Activated CD4-positive, alpha-beta memory T cell treated with anti-CD3 and anti-CD28 coated beads, Interleukin-2, amount 10 ng/mL, durations not matched to agents 7 days and 5 days (primary cell): Measurements from ENCODE around the gene LAPTM5. TPM values are rescaled to one million over a fixed set of nuclear protein-coding genes. Genes with fewer than 3 reads are reported as not detected.

ENCODE experiments used
- CTCF ChIA-PET: fragments of 350-600 bp; sonication (Branson Sonifier 250); formaldehyde crosslinking; loops from one replicate; lab custom pipeline; 2021; ENCODE audit warnings: antibody characterized with exemption, inconsistent platforms; lab: Charles Lee
- POLR2A ChIA-PET: fragments of 350-600 bp; sonication (Branson Sonifier 250); formaldehyde crosslinking; loops from one replicate; lab custom pipeline; 2021; ENCODE audit warnings: antibody characterized with exemption; lab: Charles Lee
- DNase-seq: peaks from one replicate; pipeline ENCODE4 v3.0.0-alpha.2; 2020
- H3K27ac Mint-ChIP-seq: one replicate; pipeline ENCODE4 v1.8.0; 2021; ENCODE audit warnings: mild to moderate bottlenecking, mixed read lengths
- H3K27me3 Mint-ChIP-seq: one replicate; pipeline ENCODE4 v1.8.0; 2021; ENCODE audit warnings: mixed read lengths
- H3K36me3 Mint-ChIP-seq: one replicate; pipeline ENCODE4 v1.8.0; 2021; ENCODE audit warnings: low read depth, mixed read lengths
- H3K4me1 Mint-ChIP-seq: one replicate; pipeline ENCODE4 v1.8.0; 2021; ENCODE audit warnings: mixed read lengths
- H3K4me3 Mint-ChIP-seq: one replicate; pipeline ENCODE4 v1.8.0; 2021; ENCODE audit warnings: mild to moderate bottlenecking, mixed read lengths
- H3K9me3 Mint-ChIP-seq: one replicate; pipeline ENCODE4 v1.8.0; 2021; ENCODE audit warnings: mixed read lengths
- total RNA-seq, 2 experiments: library from RNA; stranded (reverse); gene quantifications; one replicate each; pipeline ENCODE4 v1.2.3, GENCODE V29; 2021

Gene LAPTM5
- total RNA-seq, 2 experiments from 2014 or later: 481 to 482 TPM

GRCh38 chr1:30756545-30757351 is 826 bp downstream of the LAPTM5 start:
- no peaks in the 10 kb centered on the region for H3K9me3 Mint-ChIP-seq
- H3K27me3 Mint-ChIP-seq: no peaks in the 10 kb centered on the region
- DNase-seq: peak; percentile 84
- ChIA-PET CTCF (interaction anchor here (0.7 to 8.8 kb wide), 7 partner anchors 12 to 37 kb away, joined by 3 to 117 read pairs (median 5); no protein-coding TSS in a partner anchor), POLR2A (interaction anchor here (0.9 to 12.3 kb wide), 15 partner anchors 9 to 307 kb away, joined by 3 to 341 read pairs (median 5); no protein-coding TSS in a partner anchor)
- peak overlapping the region; percentile 95 for H3K4me3 Mint-ChIP-seq
- H3K27ac Mint-ChIP-seq: peak overlapping the region; percentile 93
- H3K36me3 Mint-ChIP-seq: peaks cover 50% of the 10 kb centered on the region
- H3K4me1 Mint-ChIP-seq: peaks cover 86% of the 10 kb centered on the region

- Mint-ChIP-seq H3K4me3 (peak overlapping the region; percentile 95), H3K27ac (peak overlapping the region; percentile 93), H3K36me3 (peaks cover 51% of the 10 kb centered on the region), H3K9me3 (no peaks in the 10 kb centered on the region), H3K4me1 (peaks cover 88% of the 10 kb centered on the region), H3K27me3 (no peaks in the 10 kb centered on the region)
- no peak for DNase-seq
- POLR2A ChIA-PET: interaction anchor here (1.0 to 12.3 kb wide), 9 partner anchors 10 to 308 kb away, joined by 3 to 341 read pairs (median 4); no protein-coding TSS in a partner anchor
- CTCF ChIA-PET: interaction anchor here (0.7 to 8.8 kb wide), 7 partner anchors 11 to 36 kb away, joined by 3 to 117 read pairs (median 5); no protein-coding TSS in a partner anchor
Observed at GRCh38 chr1:30756206-30756544, 1.4 kb downstream of the LAPTM5 start.

- H3K9me3 Mint-ChIP-seq: no peaks in the 10 kb centered on the region
- ChIA-PET CTCF (interaction anchor here (1.0 to 8.8 kb wide), 4 partner anchors 11 to 36 kb away, joined by 4 to 117 read pairs (median 54); no protein-coding TSS in a partner anchor), POLR2A (interaction anchor here (1.1 to 12.3 kb wide), 5 partner anchors 10 to 308 kb away, joined by 3 to 341 read pairs (median 8); no protein-coding TSS in a partner anchor)
- H3K4me3 Mint-ChIP-seq: peak overlapping the region; percentile 95
- H3K4me1 Mint-ChIP-seq: peaks cover 88% of the 10 kb centered on the region
- H3K27me3 Mint-ChIP-seq: no peaks in the 10 kb centered on the region
- H3K36me3 Mint-ChIP-seq: peaks cover 51% of the 10 kb centered on the region
- H3K27ac Mint-ChIP-seq: peak overlapping the region; percentile 93
- no peak for DNase-seq
Observed at GRCh38 chr1:30755746-30756145, 1.8 kb downstream of the LAPTM5 start.

GRCh38 chr1:30755334-30755733 is 2.2 kb downstream of the LAPTM5 start:
- Mint-ChIP-seq H3K4me3 (peak overlapping the region; percentile 95), H3K4me1 (peaks cover 88% of the 10 kb centered on the region), H3K27me3 (no peaks in the 10 kb centered on the region), H3K27ac (peak overlapping the region; percentile 93), H3K36me3 (peaks cover 51% of the 10 kb centered on the region), H3K9me3 (no peaks in the 10 kb centered on the region)
- DNase-seq: no peak
- ChIA-PET CTCF (interaction anchor here (3.5 to 8.8 kb wide), 4 partner anchors 10 to 37 kb away, joined by 22 to 117 read pairs (median 54); no protein-coding TSS in a partner anchor), POLR2A (interaction anchor here (1.0 to 12.3 kb wide), 5 partner anchors 10 to 541 kb away, joined by 3 to 341 read pairs (median 8); partner anchors contain the start of genes SNRNP40 and ZCCHC17)

GRCh38 chr1:30754684-30755171 is 2.8 kb downstream of the LAPTM5 start:
- Mint-ChIP-seq H3K9me3 (no peaks in the 10 kb centered on the region), H3K4me3 (peak overlapping the region; percentile 95), H3K27me3 (no peaks in the 10 kb centered on the region), H3K4me1 (peaks cover 88% of the 10 kb centered on the region), H3K27ac (peak overlapping the region; percentile 93), H3K36me3 (peaks cover 57% of the 10 kb centered on the region)
- ChIA-PET POLR2A (interaction anchor here (1.0 to 12.3 kb wide), 5 partner anchors 9 to 542 kb away, joined by 3 to 341 read pairs (median 8); partner anchors contain the start of genes SNRNP40 and ZCCHC17), CTCF (interaction anchor here (1.3 to 8.8 kb wide), 4 partner anchors 10 to 46 kb away, joined by 3 to 117 read pairs (median 32); no protein-coding TSS in a partner anchor)
- DNase-seq: no peak

- ChIA-PET CTCF (interaction anchor here (1.3 to 8.8 kb wide), 5 partner anchors 9 to 47 kb away, joined by 3 to 117 read pairs (median 22); no protein-coding TSS in a partner anchor), POLR2A (interaction anchor here (0.7 to 12.3 kb wide), 5 partner anchors 8 to 34 kb away, joined by 3 to 341 read pairs (median 8); no protein-coding TSS in a partner anchor)
- H3K4me3 Mint-ChIP-seq: peak overlapping the region; percentile 95
- H3K4me1 Mint-ChIP-seq: peaks cover 88% of the 10 kb centered on the region
- no peaks in the 10 kb centered on the region for H3K27me3 Mint-ChIP-seq
- peaks cover 67% of the 10 kb centered on the region for H3K36me3 Mint-ChIP-seq
- DNase-seq: no peak
- H3K9me3 Mint-ChIP-seq: no peaks in the 10 kb centered on the region
- peak overlapping the region; percentile 93 for H3K27ac Mint-ChIP-seq
Observed at GRCh38 chr1:30753660-30754123, 3.9 kb downstream of the LAPTM5 start.

- Mint-ChIP-seq H3K36me3 (peaks cover 73% of the 10 kb centered on the region), H3K9me3 (no peaks in the 10 kb centered on the region)
- POLR2A ChIA-PET: interaction anchor here (3.7 to 12.3 kb wide), 3 partner anchors 7 to 34 kb away, joined by 8 to 341 read pairs (median 32); no protein-coding TSS in a partner anchor
Observed at GRCh38 chr1:30753118-30753517, 4.5 kb downstream of the LAPTM5 start.

GRCh38 chr1:30752651-30752908 is 5.0 kb downstream of the LAPTM5 start:
- H3K4me3 Mint-ChIP-seq: no peak overlapping the region
- POLR2A ChIA-PET: interaction anchor here (1.1 to 12.3 kb wide), 3 partner anchors 7 to 16 kb away, joined by 4 to 341 read pairs (median 32); no protein-coding TSS in a partner anchor
- CTCF ChIA-PET: interaction anchor here (1.4 to 3.5 kb wide), 4 partner anchors 9 to 34 kb away, joined by 4 to 22 read pairs (median 6); no protein-coding TSS in a partner anchor
- H3K36me3 Mint-ChIP-seq: peaks cover 78% of the 10 kb centered on the region
- H3K27me3 Mint-ChIP-seq: no peaks in the 10 kb centered on the region
- DNase-seq: no peak
- H3K4me1 Mint-ChIP-seq: peaks cover 89% of the 10 kb centered on the region
- H3K27ac Mint-ChIP-seq: peak overlapping the region; percentile 91
- H3K9me3 Mint-ChIP-seq: no peaks in the 10 kb centered on the region

More at GRCh38 chr1:30753118-30753517, 4.5 kb downstream of the LAPTM5 start:
- CTCF ChIA-PET: interaction anchor here (2.0 to 8.8 kb wide), 4 partner anchors 8 to 34 kb away, joined by 5 to 117 read pairs (median 32); no protein-coding TSS in a partner anchor
- Mint-ChIP-seq H3K4me1 (peaks cover 88% of the 10 kb centered on the region), H3K27ac (peak overlapping the region; percentile 93), H3K27me3 (no peaks in the 10 kb centered on the region), H3K4me3 (peak overlapping the region; percentile 95)
- DNase-seq: no peak

GRCh38 chr1:30751830-30752650 is 5.5 kb downstream of the LAPTM5 start:
- Mint-ChIP-seq H3K4me1 (peaks cover 91% of the 10 kb centered on the region), H3K27me3 (no peaks in the 10 kb centered on the region), H3K36me3 (peaks cover 78% of the 10 kb centered on the region), H3K4me3 (no peak overlapping the region), H3K27ac (peak overlapping the region; percentile 91), H3K9me3 (no peaks in the 10 kb centered on the region)
- DNase-seq: no peak
- ChIA-PET POLR2A (interaction anchor here (1.1 to 12.3 kb wide), 3 partner anchors 6 to 15 kb away, joined by 4 to 341 read pairs (median 32); no protein-coding TSS in a partner anchor), CTCF (interaction anchor here (1.4 to 3.5 kb wide), 4 partner anchors 8 to 33 kb away, joined by 4 to 22 read pairs (median 6); no protein-coding TSS in a partner anchor)

GRCh38 chr1:30750731-30751291 is 6.8 kb downstream of the LAPTM5 start:
- peaks cover 98% of the 10 kb centered on the region for H3K4me1 Mint-ChIP-seq
- no peaks in the 10 kb centered on the region for H3K27me3 Mint-ChIP-seq
- H3K9me3 Mint-ChIP-seq: no peaks in the 10 kb centered on the region
- ChIA-PET CTCF (interaction anchor here (0.8 to 3.4 kb wide), 5 partner anchors 10 to 32 kb away, joined by 3 to 22 read pairs (median 7); no protein-coding TSS in a partner anchor), POLR2A (interaction anchor here (2.6 to 11.3 kb wide), 4 partner anchors 7 to 31 kb away, joined by 8 to 341 read pairs (median 24); partner anchors contain the start of gene LAPTM5)
- peak overlapping the region; percentile 91 for H3K27ac Mint-ChIP-seq
- DNase-seq: no peak
- H3K4me3 Mint-ChIP-seq: peak overlapping the region; percentile 75
- H3K36me3 Mint-ChIP-seq: peaks cover 78% of the 10 kb centered on the region
